GM12891 (cell line): ENCODE results near the gene MCM7.

ENCODE experiments used
- PAX5 ChIP-seq: IDR thresholded peaks from 2 replicates; pipeline ENCODE4 v1.6.1; 2011; ENCODE audit warnings: low read length, moderate library complexity, mild to moderate bottlenecking; ENCODE audit not compliant: insufficient read depth, severe bottlenecking
- POLR2A ChIP-seq: IDR thresholded peaks from 2 replicates; pipeline ENCODE4 v1.6.1; 2011; ENCODE audit warnings: low read depth, low read length, control low read depth
- POLR2AphosphoS5 ChIP-seq: IDR thresholded peaks from 2 replicates; pipeline ENCODE4 v1.6.1; 2011; ENCODE audit warnings: low read depth, low read length, control low read depth
- POU2F2 ChIP-seq: IDR thresholded peaks from 2 replicates; pipeline ENCODE4 v1.6.1; 2011; ENCODE audit warnings: low read depth, mild to moderate bottlenecking, control low read depth, low read length, moderate library complexity
- SPI1 ChIP-seq: IDR thresholded peaks from 2 replicates; pipeline ENCODE4 v1.6.1; 2011; ENCODE audit warnings: low read depth, low read length, control low read depth
- TAF1 ChIP-seq: IDR thresholded peaks from 2 replicates; pipeline ENCODE4 v1.6.1; 2011; ENCODE audit warnings: low read depth, low read length, control low read depth

- no peak for TF ChIP-seq PAX5
- no peak for TF ChIP-seq POLR2A
- TF ChIP-seq POLR2AphosphoS5, result no peak
- no peak for TF ChIP-seq POU2F2
- no peak for TF ChIP-seq SPI1
- TF ChIP-seq TAF1, result no peak
Measured at GRCh38 chr7:100059251-100059739, 41.9 kb downstream of the MCM7 start.
